SH-SY5Y (cell line): Measurements from ENCODE around the gene CST7.

Source experiments
- GATA2 ChIP-seq: IDR thresholded peaks from 2 replicates; pipeline ENCODE4 v1.6.1; 2011; ENCODE audit warnings: mild to moderate bottlenecking, low read depth, low read length
- GATA3 ChIP-seq: IDR thresholded peaks from 2 replicates; pipeline ENCODE4 v1.6.1; 2011; ENCODE audit warnings: low read depth, mild to moderate bottlenecking, low read length, moderate library complexity

DNA sequence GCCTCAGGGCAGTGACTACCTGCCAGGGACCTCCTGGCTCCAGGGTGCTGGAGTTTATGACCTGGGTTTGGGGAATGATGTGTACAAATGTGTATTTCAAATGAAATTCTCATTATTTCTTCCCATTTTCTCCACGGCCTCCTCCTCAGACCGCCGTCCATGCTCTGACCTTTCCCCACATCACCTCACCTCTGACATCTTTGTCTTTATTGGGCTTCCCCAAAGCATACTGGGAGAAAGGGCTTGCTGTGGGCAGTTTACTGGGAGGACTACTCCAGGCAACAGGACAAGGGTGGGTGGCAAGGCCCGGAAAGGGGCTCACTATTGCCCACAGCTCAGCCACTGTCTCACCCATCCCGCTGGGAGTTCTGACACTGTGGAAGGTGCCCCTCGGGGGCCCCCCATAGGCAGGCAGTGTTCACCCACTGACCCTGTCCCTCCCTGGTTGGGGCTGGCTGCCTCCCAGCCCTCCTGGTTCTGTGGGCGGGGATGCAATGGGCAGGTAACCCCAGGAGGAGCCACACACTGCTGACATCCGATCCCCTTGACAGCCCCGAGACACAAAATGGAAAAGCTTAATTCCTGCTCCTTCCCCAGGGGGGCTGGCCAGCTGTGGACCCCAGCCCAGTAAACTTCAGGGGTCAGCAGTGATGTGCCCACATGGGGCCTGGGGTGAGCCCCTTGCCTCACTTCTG is 39.8 kb upstream of the CST7 start:
- TF ChIP-seq GATA3 (no peak), GATA2 (no peak)
